HepG2 (cell line): ENCODE results near the gene RNF5. TPM values are rescaled to one million over a fixed set of nuclear protein-coding genes. Genes with fewer than 3 reads are reported as not detected.

Experiments used
- DDIT3 ChIP-seq: sonication (generic); formaldehyde crosslinking; IDR thresholded peaks from 2 replicates; pipeline ENCODE4 v1.4.0; 2020; ENCODE audit warnings: mild to moderate bottlenecking, missing genetic modification reagents
- ELK4 ChIP-seq: sonication (generic); formaldehyde crosslinking; IDR thresholded peaks from 2 replicates; pipeline ENCODE4 v1.9.0; 2021; ENCODE audit warnings: missing genetic modification reagents, borderline replicate concordance
- GFI1 ChIP-seq: sonication (generic); formaldehyde crosslinking; IDR thresholded peaks from 2 replicates; pipeline ENCODE4 v1.5.0; 2020; ENCODE audit warnings: missing genetic modification reagents, mild to moderate bottlenecking, borderline replicate concordance
- HINFP ChIP-seq: sonication (generic); formaldehyde crosslinking; IDR thresholded peaks from 2 replicates; pipeline ENCODE4 v1.4.0; 2020; ENCODE audit warnings: low read depth, mild to moderate bottlenecking, missing genetic modification reagents
- IRF2 ChIP-seq: IDR thresholded peaks from 2 replicates; pipeline ENCODE4 v1.6.1; 2018; ENCODE audit warnings: missing genetic modification reagents, missing compliant biosample characterization
- MED1 ChIP-seq: sonication (generic); formaldehyde crosslinking; IDR thresholded peaks from 2 replicates; pipeline ENCODE4 v1.4.0; 2020; ENCODE audit warnings: missing genetic modification reagents
- MIER3 ChIP-seq: IDR thresholded peaks from 2 replicates; pipeline ENCODE4 v1.6.1; 2016; ENCODE audit warnings: missing compliant biosample characterization, borderline replicate concordance
- MTERF4 ChIP-seq: sonication (generic); formaldehyde crosslinking; IDR thresholded peaks from 2 replicates; pipeline ENCODE4 v1.8.0; 2023; ENCODE audit warnings: mild to moderate bottlenecking, missing genetic modification reagents
- SIX1 ChIP-seq: sonication (generic); formaldehyde crosslinking; IDR thresholded peaks from 2 replicates; pipeline ENCODE4 v1.4.0; 2020; ENCODE audit warnings: missing genetic modification reagents, borderline replicate concordance
- SNAI1 ChIP-seq: sonication (generic); formaldehyde crosslinking; IDR thresholded peaks from 2 replicates; pipeline ENCODE4 v1.5.0; 2020; ENCODE audit warnings: mild to moderate bottlenecking, missing genetic modification reagents, borderline replicate concordance
- SPEN ChIP-seq: sonication (generic); formaldehyde crosslinking; IDR thresholded peaks from 2 replicates; pipeline ENCODE4 v1.5.1; 2020; ENCODE audit warnings: low read depth, mild to moderate bottlenecking, missing genetic modification reagents
- ZBTB1 ChIP-seq: sonication (generic); formaldehyde crosslinking; IDR thresholded peaks from 2 replicates; pipeline ENCODE4 v1.4.0; 2020; ENCODE audit warnings: missing genetic modification reagents, borderline replicate concordance
- ZBTB4 ChIP-seq: sonication (generic); formaldehyde crosslinking; IDR thresholded peaks from 2 replicates; pipeline ENCODE4 v1.4.0; 2020; ENCODE audit warnings: missing genetic modification reagents, mild to moderate bottlenecking, borderline replicate concordance
- ZNF326 ChIP-seq: sonication (generic); formaldehyde crosslinking; IDR thresholded peaks from 2 replicates; pipeline ENCODE4 v1.4.0; 2020; ENCODE audit warnings: missing genetic modification reagents, borderline replicate concordance
- ZNF329 ChIP-seq: sonication (generic); formaldehyde crosslinking; IDR thresholded peaks from 2 replicates; pipeline ENCODE4 v1.9.0; 2021; ENCODE audit warnings: low read depth, mild to moderate bottlenecking, missing genetic modification reagents
- ZNF512B ChIP-seq: sonication (generic); formaldehyde crosslinking; IDR thresholded peaks from 2 replicates; pipeline ENCODE4 v1.5.1; 2020; ENCODE audit warnings: missing genetic modification reagents, mild to moderate bottlenecking, borderline replicate concordance
- ZNF550 ChIP-seq: sonication (generic); formaldehyde crosslinking; IDR thresholded peaks from 2 replicates; pipeline ENCODE4 v1.4.0; 2020; ENCODE audit warnings: mild to moderate bottlenecking, missing genetic modification reagents, borderline replicate concordance
- ZSCAN9 ChIP-seq: IDR thresholded peaks from 2 replicates; pipeline ENCODE4 v1.6.1; 2016; ENCODE audit warnings: borderline replicate concordance
- polyA plus RNA-seq, 8 experiments: library from polyadenylated mRNA; depleted of rRNA in 3 of 8; stranded (reverse) in 7 of 8; unstranded in 1 of 8; fragments of >200 nt; fragmentation: Illumina TruSeq in 4 of 8; extraction: Trizol in 4 of 8; gene quantifications; 2 replicates each; pipeline versions ENCODE4 v1.2.1 to v1.2.3, GENCODE V29; 2011 to 2016; ENCODE audit warnings: low read depth in 4 of 8, missing spikeins in 1 of 8, mixed read lengths in 1 of 8; ENCODE audit not compliant: insufficient read depth in 1 of 8
- total RNA-seq, 5 experiments: library from RNA; depleted of rRNA; stranded (reverse); fragments of >200 nt; fragmentation: Illumina TruSeq; extraction: Trizol; gene quantifications; 2 replicates each; pipeline ENCODE4 v1.2.3, GENCODE V29; 2016; ENCODE audit warnings: low read depth in 1 of 5

The RNF5 gene
- total and polyA plus RNA-seq, 2 of the 13 experiments (the other 11 are each of a cell fraction or from before 2014, with no cell fraction given), result 98.0 to 131 TPM

- TF ChIP-seq ZBTB1, result 0 out of 2 replicates have a peak, but pooled peaks have one; percentile 15
- TF ChIP-seq ELK4 (CRISPR knock-in tag), result no peak
- 0 out of 2 replicates have a peak, but pooled peaks have one; percentile 8 for TF ChIP-seq SPEN (CRISPR knock-in tag)
- TF ChIP-seq MIER3, result 0 out of 2 replicates have a peak, but pooled peaks have one; percentile 34
- peak; percentile 37; the same call in 1 of the 2 replicates for TF ChIP-seq ZSCAN9 (CRISPR knock-in tag)
- peak; percentile 77; the same call in 1 of the 2 replicates for TF ChIP-seq ZNF512B (CRISPR knock-in tag)
- no peak for TF ChIP-seq HINFP (CRISPR knock-in tag)
- TF ChIP-seq ZNF329 (CRISPR knock-in tag), result no peak
- TF ChIP-seq GFI1, result no peak
- TF ChIP-seq ZBTB4, result no peak; the same call in 1 of the 2 replicates
- TF ChIP-seq MTERF4 (CRISPR knock-in tag), result peak; percentile 93; the same call in 1 of the 2 replicates
- no peak; the same call in 1 of the 2 replicates for TF ChIP-seq MED1 (CRISPR knock-in tag)
- TF ChIP-seq IRF2 (CRISPR knock-in tag), result peak; percentile 73
- peak; percentile 27; the same call in 1 of the 2 replicates for TF ChIP-seq ZNF550 (CRISPR knock-in tag)
- no peak for TF ChIP-seq DDIT3 (CRISPR knock-in tag)
- no peak for TF ChIP-seq SIX1
- TF ChIP-seq SNAI1 (CRISPR knock-in tag), result no peak; the same call in 1 of the 2 replicates
- no peak for TF ChIP-seq ZNF326
Observed at GRCh38 chr6:32154514-32155161, 23.6 kb upstream of the RNF5 start (continued).
